Subcutaneous abdominal adipose tissue (tissue), 5 donors: ENCODE results near the gene IKBKE.
A peak's percentile ranks its signal among the peaks of the same experiment; 100 is the strongest.

Source experiments
- H3K27ac ChIP-seq: one replicate; pipeline ENCODE4 v1.7.0; 2013; ENCODE audit warnings: low read depth, mild to moderate bottlenecking, inconsistent platforms, low read length, moderate library complexity
- H3K27me3 ChIP-seq, 5 donors: one replicate each; pipeline ENCODE4 v1.7.0; 2013; ENCODE audit warnings: low read length in 5 of 5, inconsistent platforms in 1 of 5; ENCODE audit not compliant: control insufficient read depth in 5 of 5, insufficient read depth in 4 of 5
- H3K36me3 ChIP-seq, 5 donors: one replicate each; pipeline ENCODE4 v1.7.0; 2013; ENCODE audit warnings: low read length in 5 of 5; ENCODE audit not compliant: control insufficient read depth in 5 of 5, insufficient read depth in 5 of 5
- H3K4me1 ChIP-seq, 5 donors: one replicate each; pipeline ENCODE4 v1.7.0; 2013; ENCODE audit warnings: low read length in 5 of 5, mild to moderate bottlenecking in 3 of 5, moderate library complexity in 1 of 5; ENCODE audit not compliant: control insufficient read depth in 5 of 5, insufficient read depth in 5 of 5
- H3K4me3 ChIP-seq, 5 donors: one replicate each; pipeline ENCODE4 v1.7.0; 2013; ENCODE audit warnings: low read length in 5 of 5, low read depth in 1 of 5
- H3K9ac ChIP-seq, 5 donors: one replicate each; pipeline ENCODE4 v1.7.0; 2013; ENCODE audit warnings: low read length in 5 of 5, mild to moderate bottlenecking in 4 of 5, moderate library complexity in 3 of 5
- H3K9me3 ChIP-seq, 5 donors: one replicate each; pipeline ENCODE4 v1.7.0; 2013; ENCODE audit warnings: low read length in 5 of 5; ENCODE audit not compliant: control insufficient read depth in 5 of 5
- donor health status: healthy.
- donor health status: healthy.
- donor health status: healthy.
- donor health status: healthy.
- donor health status: healthy.

Gene IKBKE

GRCh38 chr1:206469933-206470691, at the start of gene IKBKE:
IKBKE (plus strand) TSS chr1:206470476; CDS start chr1:206473228, 2,752 bp downstream.
- H3K36me3 ChIP-seq: peaks cover 0 to 10% (median 0%) of the 10 kb centered on the region in 5 donors
- H3K4me1 ChIP-seq: peaks cover 4 to 50% (median 27%) of the 10 kb centered on the region in 5 donors
- H3K27me3 ChIP-seq: peaks cover 0 to 11% (median 4%) of the 10 kb centered on the region in 5 donors
- H3K27ac ChIP-seq: no peak within 1 kb of the TSS
- peak within 1 kb of the TSS; percentile 69 to 93 (median 80) for H3K4me3 ChIP-seq
- no peaks in the 10 kb centered on the region for H3K9me3 ChIP-seq
- peak within 1 kb of the TSS in 4 of 5 donors; percentile 44 to 72 (median 56) for H3K9ac ChIP-seq

- H3K27me3 ChIP-seq: no peaks in the 10 kb centered on the region
- no peak overlapping the region for H3K4me3 ChIP-seq
- H3K9ac ChIP-seq: no peak overlapping the region
- H3K27ac ChIP-seq: no peak overlapping the region
- H3K36me3 ChIP-seq: peaks cover 7 to 58% (median 37%) of the 10 kb centered on the region in 5 donors
- H3K4me1 ChIP-seq: peaks cover 0 to 12% (median 1%) of the 10 kb centered on the region in 5 donors
- H3K9me3 ChIP-seq: no peaks in the 10 kb centered on the region
Observed at GRCh38 chr1:206421616-206422340, 48.5 kb upstream of the IKBKE start.

GRCh38 chr1:206422525-206422924, 47.8 kb upstream of the IKBKE start:
- Histone ChIP-seq H3K27me3 (no peaks in the 10 kb centered on the region), H3K4me3 (no peak overlapping the region), H3K27ac (no peak overlapping the region), H3K9ac (no peak overlapping the region), H3K36me3 (peaks cover 7 to 60% (median 42%) of the 10 kb centered on the region in 5 donors), H3K9me3 (no peaks in the 10 kb centered on the region), H3K4me1 (peaks cover 0 to 10% (median 1%) of the 10 kb centered on the region in 5 donors)

- peaks cover 0 to 21% (median 11%) of the 10 kb centered on the region in 5 donors for H3K4me1 ChIP-seq
- peaks cover 19 to 64% (median 34%) of the 10 kb centered on the region in 5 donors for H3K36me3 ChIP-seq
- H3K4me3 ChIP-seq: no peak overlapping the region
- no peak overlapping the region for H3K9ac ChIP-seq
- no peaks in the 10 kb centered on the region for H3K27me3 ChIP-seq
- no peak overlapping the region for H3K27ac ChIP-seq
- H3K9me3 ChIP-seq: no peaks in the 10 kb centered on the region
Observed at GRCh38 chr1:206427291-206427690, 43.0 kb upstream of the IKBKE start.

- Histone ChIP-seq H3K4me1 (peaks cover 0 to 21% (median 11%) of the 10 kb centered on the region in 5 donors), H3K9ac (no peak overlapping the region), H3K9me3 (no peaks in the 10 kb centered on the region), H3K4me3 (no peak overlapping the region), H3K36me3 (peaks cover 19 to 54% (median 27%) of the 10 kb centered on the region in 5 donors), H3K27ac (peak overlapping the region; percentile 4), H3K27me3 (no peaks in the 10 kb centered on the region)
Observed at GRCh38 chr1:206429421-206429820, 40.9 kb upstream of the IKBKE start.

- peaks cover 24 to 58% (median 27%) of the 10 kb centered on the region in 5 donors for H3K36me3 ChIP-seq
- H3K9me3 ChIP-seq: no peaks in the 10 kb centered on the region
- H3K27me3 ChIP-seq: no peaks in the 10 kb centered on the region
- H3K4me1 ChIP-seq: peaks cover 0 to 21% (median 11%) of the 10 kb centered on the region in 5 donors
- peak overlapping the region; percentile 76 for H3K27ac ChIP-seq
- H3K9ac ChIP-seq: no peak overlapping the region
- no peak overlapping the region for H3K4me3 ChIP-seq
Observed at GRCh38 chr1:206430031-206430983, 40.0 kb upstream of the IKBKE start.

- H3K9me3 ChIP-seq: no peaks in the 10 kb centered on the region
- no peak overlapping the region for H3K9ac ChIP-seq
- no peak overlapping the region for H3K4me3 ChIP-seq
- peaks cover 33 to 71% (median 54%) of the 10 kb centered on the region in 5 donors for H3K36me3 ChIP-seq
- no peak overlapping the region for H3K27ac ChIP-seq
- H3K27me3 ChIP-seq: no peaks in the 10 kb centered on the region
- H3K4me1 ChIP-seq: peaks cover 0 to 7% (median 2%) of the 10 kb centered on the region in 5 donors
Observed at GRCh38 chr1:206435445-206435844, 34.8 kb upstream of the IKBKE start.

GRCh38 chr1:206438554-206438953, 31.7 kb upstream of the IKBKE start:
- H3K4me3 ChIP-seq: no peak overlapping the region
- no peak overlapping the region for H3K9ac ChIP-seq
- peaks cover 16 to 84% (median 68%) of the 10 kb centered on the region in 5 donors for H3K36me3 ChIP-seq
- H3K27ac ChIP-seq: no peak overlapping the region
- H3K27me3 ChIP-seq: no peaks in the 10 kb centered on the region
- no peaks in the 10 kb centered on the region for H3K9me3 ChIP-seq
- H3K4me1 ChIP-seq: no peaks in the 10 kb centered on the region

- H3K4me3 ChIP-seq: no peak overlapping the region
- no peak overlapping the region for H3K9ac ChIP-seq
- H3K27me3 ChIP-seq: no peaks in the 10 kb centered on the region
- no peaks in the 10 kb centered on the region for H3K9me3 ChIP-seq
- no peak overlapping the region for H3K27ac ChIP-seq
- H3K36me3 ChIP-seq: peaks cover 16 to 89% (median 70%) of the 10 kb centered on the region in 5 donors
- no peaks in the 10 kb centered on the region for H3K4me1 ChIP-seq
Observed at GRCh38 chr1:206439205-206439604, 31.1 kb upstream of the IKBKE start.
